Sigmoid colon (tissue), 7 donors: ENCODE results near the gene KIF19. TPM values are rescaled to one million over a fixed set of nuclear protein-coding genes. Genes with fewer than 3 reads are reported as not detected.

Experiments
- DNase-seq: peaks from one replicate; pipeline ENCODE4 v3.0.0-alpha.2; 2019
- H3K27ac ChIP-seq, 4 donors: fragments of 200-600 bp; sonication (generic); one replicate each; pipeline ENCODE4 v1.5.1; 2016 to 2019; ENCODE audit warnings: mild to moderate bottlenecking in 1 of 4
- H3K27me3 ChIP-seq, 3 donors: fragments of 200-600 bp; sonication (generic); one replicate each; pipeline ENCODE4 v1.5.1; 2019; ENCODE audit warnings: mild to moderate bottlenecking in 1 of 3
- H3K36me3 ChIP-seq, 4 donors: fragments of 200-600 bp; sonication (generic); one replicate each; pipeline ENCODE4 v1.5.1; 2016 to 2019
- H3K4me1 ChIP-seq, 4 donors: fragments of 200-600 bp; sonication (generic); one replicate each; pipeline ENCODE4 v1.5.1; 2017 to 2019
- H3K4me3 ChIP-seq, 4 donors: fragments of 200-600 bp; sonication (generic); one replicate each; pipeline ENCODE4 v1.5.1; 2017 to 2019; ENCODE audit warnings: mild to moderate bottlenecking in 2 of 4, moderate library complexity in 1 of 4
- H3K9me3 ChIP-seq, 4 donors: fragments of 200-600 bp in 3 of 4; sonication (generic) in 3 of 4; one replicate each; pipeline versions ENCODE4 v1.5.1 to v1.6.1; 2013 to 2019
- CTCF ChIP-seq, 4 experiments: fragments of 450-650 bp in 3 of 4; fragments of 200-600 bp in 1 of 4; IDR thresholded peaks; one replicate each; pipeline ENCODE4 v1.5.1; 2016 to 2019; ENCODE audit warnings: antibody characterized with exemption in 4 of 4, mild to moderate bottlenecking in 3 of 4, moderate library complexity in 2 of 4
- EP300 ChIP-seq, 4 donors: sonication (generic); formaldehyde crosslinking; IDR thresholded peaks; one replicate each; pipeline ENCODE4 v1.6.1; 2017; ENCODE audit warnings: antibody characterized with exemption in 4 of 4
- POLR2A ChIP-seq, 2 donors: fragments of 450-650 bp; IDR thresholded peaks; one replicate each; pipeline ENCODE4 v1.6.1; 2016; ENCODE audit warnings: antibody characterized with exemption in 2 of 2, mild to moderate bottlenecking in 2 of 2, moderate library complexity in 2 of 2
- POLR2AphosphoS5 ChIP-seq, 4 donors: sonication (generic); formaldehyde crosslinking; IDR thresholded peaks; one replicate each; pipeline ENCODE4 v1.6.1; 2017; ENCODE audit warnings: antibody characterized with exemption in 4 of 4
- WGBS, 2 donors: extraction: QIAGEN DNeasy Blood & Tissue Kit; methylation state at CpG; one replicate each; pipeline ENCODE4 v1.1.7; 2013; 5-methylcytosine and 5-hydroxymethylcytosine counted together
- intact Hi-C: fragments of 100-400 bp; cut with DNase I; formaldehyde crosslinking; loops from one replicate; pipeline ENCODE4 v1.15.1; 2023
- polyA plus RNA-seq, 3 donors: library from polyadenylated mRNA; stranded (reverse); fragments of 200-250 nt; gene quantifications; one replicate each; pipeline ENCODE4 v1.2.3, GENCODE V29; 2013
- total RNA-seq, 4 donors: library from RNA; depleted of rRNA; stranded (reverse); fragments of >200 nt; gene quantifications; one replicate each; pipeline ENCODE4 v1.1.0, GENCODE V29; 2016
- donor health status: healthy with polysubstance abuse.
- donor health status: Bipolar disorder and iron deficiency.
- donor health status: healthy.

Gene KIF19
- total and polyA plus RNA-seq, 7 donors = 0.36 to 3.3 (median 0.80) TPM; not detected in 1

GRCh38 chr17:74347646-74348045 is 21.6 kb downstream of the KIF19 start:
- H3K4me1 ChIP-seq = no peaks in the 10 kb centered on the region
- peaks cover 4 to 50% (median 13%) of the 10 kb centered on the region in 3 donors for H3K27me3 ChIP-seq
- no peaks in the 10 kb centered on the region for H3K36me3 ChIP-seq
- TF ChIP-seq POLR2AphosphoS5 (IDR thresholded peaks at IDR 0.05) = no peak
- no peak for TF ChIP-seq POLR2A (IDR thresholded peaks at IDR 0.05)
- no peak for TF ChIP-seq EP300 (IDR thresholded peaks at IDR 0.05)
- TF ChIP-seq CTCF (IDR thresholded peaks at IDR 0.05) = no peak
- no peaks in the 10 kb centered on the region for H3K9me3 ChIP-seq
- 84% methylated on average over 14 of the region's 14 CpGs for WGBS, 2 donors
- intact Hi-C loops = no loop called here
- no peak for DNase-seq
- no peak overlapping the region for H3K4me3 ChIP-seq
- H3K27ac ChIP-seq = no peak overlapping the region

GRCh38 chr17:74349120-74349519 is 23.1 kb downstream of the KIF19 start:
- Histone ChIP-seq H3K27ac (no peak overlapping the region), H3K4me1 (no peaks in the 10 kb centered on the region), H3K4me3 (no peak overlapping the region), H3K9me3 (no peaks in the 10 kb centered on the region), H3K36me3 (no peaks in the 10 kb centered on the region), H3K27me3 (peaks cover 4 to 57% (median 28%) of the 10 kb centered on the region in 3 donors)
- WGBS, 2 donors = 70 to 78% methylated on average over 19 of the region's 19 CpGs
- TF ChIP-seq EP300 (IDR thresholded peaks at IDR 0.05) (no peak), POLR2AphosphoS5 (IDR thresholded peaks at IDR 0.05) (no peak), POLR2A (IDR thresholded peaks at IDR 0.05) (no peak), CTCF (IDR thresholded peaks at IDR 0.05) (no peak)
- no peak for DNase-seq
- intact Hi-C loops = no loop called here

GRCh38 chr17:74350486-74350885 is 24.5 kb downstream of the KIF19 start:
- H3K4me3 ChIP-seq = no peak overlapping the region
- H3K27me3 ChIP-seq = peaks cover 4 to 61% (median 41%) of the 10 kb centered on the region in 3 donors
- no peak overlapping the region for H3K27ac ChIP-seq
- H3K4me1 ChIP-seq = no peaks in the 10 kb centered on the region
- no peak for DNase-seq
- intact Hi-C loops = no loop called here
- WGBS, 2 donors = 72 to 83% methylated on average over 20 of the region's 20 CpGs
- no peaks in the 10 kb centered on the region for H3K9me3 ChIP-seq
- no peaks in the 10 kb centered on the region for H3K36me3 ChIP-seq
- TF ChIP-seq CTCF (IDR thresholded peaks at IDR 0.05) = no peak
- TF ChIP-seq EP300 (IDR thresholded peaks at IDR 0.05) = no peak
- no peak for TF ChIP-seq POLR2A (IDR thresholded peaks at IDR 0.05)
- TF ChIP-seq POLR2AphosphoS5 (IDR thresholded peaks at IDR 0.05) = no peak

- 7 to 11% methylated on average over 55 of the region's 55 CpGs for WGBS, 2 donors
- DNase-seq = no peak
- intact Hi-C loops = no loop called here
Measured at GRCh38 chr17:74351552-74352210, 25.7 kb downstream of the KIF19 start.

More at GRCh38 chr17:74351552-74352210, 25.7 kb downstream of the KIF19 start:
- TF ChIP-seq POLR2A (IDR thresholded peaks at IDR 0.05) = no peak
- TF ChIP-seq EP300 (IDR thresholded peaks at IDR 0.05) = no peak
- TF ChIP-seq CTCF (IDR thresholded peaks at IDR 0.05) = no peak
- TF ChIP-seq POLR2AphosphoS5 (IDR thresholded peaks at IDR 0.05) = no peak
- Histone ChIP-seq H3K4me1 (peaks cover 0 to 3% (median 2%) of the 10 kb centered on the region in 4 donors), H3K27ac (no peak overlapping the region), H3K9me3 (no peaks in the 10 kb centered on the region), H3K27me3 (peaks cover 12 to 69% (median 53%) of the 10 kb centered on the region in 3 donors), H3K36me3 (no peaks in the 10 kb centered on the region), H3K4me3 (no peak overlapping the region)
